GM12864 (cell line): Measurements from ENCODE around the gene CRYZ.

Source experiments
- DNase-seq: peaks from one replicate; pipeline ENCODE4 v3.0.0-alpha.2; 2011; ENCODE audit warnings: low read depth
- H3K4me3 ChIP-seq: 2 replicates; pipeline ENCODE4 v1.5.1; 2011; ENCODE audit warnings: mild to moderate bottlenecking, low read depth, low read length, control low read depth
- TF ChIP-seq, protein P1 (sequence below): IDR thresholded peaks from 2 replicates; pipeline ENCODE4 v1.5.1; 2011; ENCODE audit warnings: low read depth, mild to moderate bottlenecking, moderate library complexity, low read length, control low read depth, inconsistent platforms; ENCODE audit errors: missing control alignments

CRYZ gene

DNA sequence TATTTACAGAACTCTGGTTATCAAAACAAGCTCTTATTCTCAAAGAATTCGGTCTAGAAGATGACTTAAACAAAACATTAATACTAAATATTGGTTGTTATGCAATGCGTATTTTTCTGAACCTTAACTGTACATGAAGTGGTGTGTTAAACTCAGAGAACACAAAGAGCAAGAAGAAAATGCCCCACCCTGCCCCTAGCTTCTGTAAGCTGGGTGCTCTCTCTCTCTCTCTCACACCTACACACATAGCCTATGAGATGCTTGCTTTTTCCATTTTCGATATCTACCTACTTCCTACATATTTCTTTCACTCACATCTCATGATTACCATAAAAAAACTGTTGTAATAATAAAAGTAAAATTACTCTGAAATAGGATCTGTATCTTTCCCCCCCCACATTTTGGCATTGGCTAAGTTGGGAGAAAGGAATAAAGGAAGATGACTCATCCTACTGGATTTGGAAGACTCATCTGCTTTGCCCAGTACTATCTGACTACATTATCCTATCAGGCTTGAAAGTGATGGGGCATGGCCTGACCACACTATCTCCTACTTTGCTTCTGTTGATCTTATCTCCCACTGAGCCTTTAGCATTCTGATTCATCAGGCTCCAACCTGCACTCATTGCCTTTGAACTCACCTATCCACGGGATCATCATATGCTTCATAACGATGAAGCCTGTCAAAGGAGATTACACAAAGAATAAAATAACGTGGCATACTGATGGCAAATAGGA lies 2.9 kb downstream of the CRYZ start:
- no peak for DNase-seq
- H3K4me3 ChIP-seq: no peak overlapping the region
- TF ChIP-seq, protein P1, sequence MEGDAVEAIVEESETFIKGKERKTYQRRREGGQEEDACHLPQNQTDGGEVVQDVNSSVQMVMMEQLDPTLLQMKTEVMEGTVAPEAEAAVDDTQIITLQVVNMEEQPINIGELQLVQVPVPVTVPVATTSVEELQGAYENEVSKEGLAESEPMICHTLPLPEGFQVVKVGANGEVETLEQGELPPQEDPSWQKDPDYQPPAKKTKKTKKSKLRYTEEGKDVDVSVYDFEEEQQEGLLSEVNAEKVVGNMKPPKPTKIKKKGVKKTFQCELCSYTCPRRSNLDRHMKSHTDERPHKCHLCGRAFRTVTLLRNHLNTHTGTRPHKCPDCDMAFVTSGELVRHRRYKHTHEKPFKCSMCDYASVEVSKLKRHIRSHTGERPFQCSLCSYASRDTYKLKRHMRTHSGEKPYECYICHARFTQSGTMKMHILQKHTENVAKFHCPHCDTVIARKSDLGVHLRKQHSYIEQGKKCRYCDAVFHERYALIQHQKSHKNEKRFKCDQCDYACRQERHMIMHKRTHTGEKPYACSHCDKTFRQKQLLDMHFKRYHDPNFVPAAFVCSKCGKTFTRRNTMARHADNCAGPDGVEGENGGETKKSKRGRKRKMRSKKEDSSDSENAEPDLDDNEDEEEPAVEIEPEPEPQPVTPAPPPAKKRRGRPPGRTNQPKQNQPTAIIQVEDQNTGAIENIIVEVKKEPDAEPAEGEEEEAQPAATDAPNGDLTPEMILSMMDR: no peak

DNA sequence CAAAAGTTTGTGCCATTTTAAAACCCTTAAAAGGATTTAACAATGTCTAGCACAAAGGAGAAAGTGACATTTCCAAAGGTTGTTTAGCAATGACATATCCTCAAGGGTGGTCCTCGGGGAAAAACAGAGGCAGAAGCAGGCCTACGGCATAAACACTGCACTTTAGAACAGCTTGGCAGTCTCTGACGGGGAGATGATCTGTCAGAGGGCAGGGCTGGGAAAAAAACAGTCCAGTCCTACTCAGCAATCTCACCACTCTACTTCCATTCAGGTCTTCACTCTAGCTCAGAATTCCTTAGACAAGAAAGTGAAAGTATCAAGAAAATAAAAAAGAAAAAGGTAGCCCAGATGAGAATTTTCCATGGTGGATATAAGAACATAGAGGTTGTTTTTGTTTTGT lies 4.1 kb downstream of the CRYZ start:
- no peak overlapping the region for H3K4me3 ChIP-seq
- no peak for DNase-seq
- TF ChIP-seq, protein P1: no peak

DNA sequence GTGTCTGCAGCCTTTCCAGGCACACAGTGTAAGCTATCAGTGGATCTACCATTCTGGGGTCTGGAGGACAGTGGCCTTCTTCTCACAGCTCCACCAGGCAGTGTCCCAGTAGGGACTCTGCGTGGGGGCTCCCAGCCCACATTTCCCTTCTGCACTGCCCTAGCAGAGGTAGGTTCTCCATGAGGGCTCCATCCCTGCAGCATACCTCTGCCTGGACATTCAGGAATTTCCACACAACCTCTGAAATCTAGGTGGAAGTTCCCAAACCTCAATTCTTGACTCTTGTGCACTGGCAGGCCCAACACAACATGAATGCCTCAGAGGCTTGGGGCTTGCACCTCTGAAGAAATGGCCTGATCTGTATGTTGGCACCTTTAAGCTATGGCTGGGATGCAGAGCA lies 6.8 kb downstream of the CRYZ start:
- no peak for DNase-seq
- TF ChIP-seq, protein P1: no peak
- H3K4me3 ChIP-seq: no peak overlapping the region

DNA sequence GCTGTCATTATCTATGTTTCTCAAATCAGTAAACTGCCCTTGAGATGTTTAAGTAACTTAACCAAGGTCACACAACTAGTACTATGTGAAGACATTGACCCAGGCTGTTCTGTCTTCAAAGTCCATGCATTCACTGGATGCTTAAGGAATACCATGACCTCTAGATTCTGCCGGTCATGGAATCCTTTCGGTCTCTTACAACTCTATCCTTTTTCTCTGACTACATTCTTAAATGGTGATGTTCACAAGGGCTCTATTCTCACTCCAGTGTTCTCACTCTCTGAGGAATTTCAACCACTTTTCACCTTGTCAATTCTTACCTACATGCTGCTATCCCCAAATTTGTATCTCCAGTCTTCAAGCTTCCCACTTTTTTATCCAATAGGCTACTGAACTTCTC lies 15.2 kb downstream of the CRYZ start:
- TF ChIP-seq, protein P1: no peak
- no peak for DNase-seq
- no peak overlapping the region for H3K4me3 ChIP-seq

DNA sequence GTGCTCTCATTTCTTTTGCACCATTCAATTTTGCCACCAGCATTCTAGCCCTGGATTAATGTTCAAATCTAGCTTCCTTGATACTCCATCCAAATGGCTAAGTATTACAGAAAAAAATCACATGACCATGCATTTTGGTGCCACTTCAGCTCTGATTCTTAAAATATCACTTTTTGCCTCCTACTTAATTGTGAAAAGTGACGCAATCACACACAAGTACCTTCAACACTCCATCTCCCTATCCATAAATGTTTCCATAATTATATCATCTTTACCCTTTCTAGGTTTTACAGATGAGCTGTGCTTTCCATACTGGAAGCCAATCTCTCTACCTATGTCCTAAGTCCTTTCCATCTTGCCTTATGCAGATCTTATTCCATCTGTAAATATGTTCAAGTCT lies 16.0 kb downstream of the CRYZ start:
- no peak for DNase-seq
- TF ChIP-seq, protein P1: no peak
- H3K4me3 ChIP-seq: no peak overlapping the region

DNA sequence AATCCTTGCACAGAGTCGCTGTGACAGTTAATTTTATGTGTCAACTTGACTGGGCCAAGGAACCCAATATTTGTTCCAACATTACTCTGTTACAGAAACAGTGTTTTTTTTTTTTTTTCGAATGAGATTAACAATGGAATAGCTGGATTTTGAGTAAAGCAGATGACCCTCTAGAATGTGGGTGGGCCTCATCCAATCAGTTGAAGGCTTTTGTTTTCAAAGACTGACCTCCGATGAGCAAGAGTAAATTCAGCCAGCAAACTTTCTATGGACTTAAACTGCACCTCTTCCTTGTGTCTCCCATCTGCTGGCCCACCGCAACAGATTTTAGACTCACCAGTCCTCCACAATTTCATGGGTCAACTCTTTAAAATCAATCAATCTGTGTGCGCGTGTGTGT lies 17.0 kb downstream of the CRYZ start:
- no peak overlapping the region for H3K4me3 ChIP-seq
- DNase-seq: no peak
- TF ChIP-seq, protein P1: no peak

DNA sequence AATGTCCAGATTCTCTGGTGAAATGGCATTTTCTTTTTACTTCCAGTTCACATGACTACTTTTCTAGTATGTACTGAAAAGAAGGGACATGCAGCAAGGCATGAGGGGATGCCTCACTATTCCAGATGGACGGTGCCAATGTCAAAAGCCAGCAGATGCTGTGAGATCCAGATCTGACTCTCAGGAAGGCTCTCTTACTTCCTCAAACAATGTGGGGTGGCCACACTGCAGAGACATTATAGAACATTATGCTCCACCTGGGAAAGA lies 17.7 kb downstream of the CRYZ start:
- no peak overlapping the region for H3K4me3 ChIP-seq
- no peak for DNase-seq
- TF ChIP-seq, protein P1: no peak
